GM21447 (cell line): ENCODE measurements around the gene AOC1.

ENCODE experiments used
- ATAC-seq: cut with Tn5 transposase; IDR thresholded peaks from one replicate; pipeline ENCODE4 v1.9.1; 2021; ENCODE audit not compliant: unreplicated experiment

AOC1 gene

GRCh38 chr7:150831851-150832250, 20.5 kb upstream of the AOC1 start:
- no peak for ATAC-seq

- ATAC-seq = no peak
Measured at GRCh38 chr7:150835019-150835418, 17.3 kb upstream of the AOC1 start.

DNA sequence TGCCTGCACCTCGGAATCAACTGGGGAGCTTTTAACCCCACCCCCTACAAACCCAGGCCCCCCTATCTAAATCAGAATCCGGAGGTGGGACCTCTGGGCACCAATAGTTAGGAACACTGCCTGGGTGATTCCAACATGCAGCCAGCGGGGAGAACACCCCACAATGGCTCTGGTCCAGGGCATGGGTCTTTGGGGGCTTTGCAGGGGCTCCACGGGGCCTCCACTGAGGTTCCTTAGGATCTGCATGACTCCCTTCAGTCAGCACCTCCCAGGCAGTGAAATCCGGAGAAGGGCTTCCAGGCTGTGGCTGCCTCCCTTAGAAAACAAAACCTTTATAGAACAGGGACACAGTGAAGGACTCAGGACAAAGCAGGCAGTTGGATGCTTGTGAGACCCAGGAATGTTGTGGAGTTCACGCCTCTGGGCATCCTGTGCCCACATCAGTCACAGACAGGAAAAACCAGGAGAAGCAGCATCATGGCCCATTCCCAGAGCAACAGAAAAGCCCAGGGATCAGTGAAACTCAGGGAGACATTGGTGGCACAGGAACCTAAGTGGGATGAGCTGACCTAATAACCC, 16.5 kb upstream of the AOC1 start:
- no peak for ATAC-seq

DNA sequence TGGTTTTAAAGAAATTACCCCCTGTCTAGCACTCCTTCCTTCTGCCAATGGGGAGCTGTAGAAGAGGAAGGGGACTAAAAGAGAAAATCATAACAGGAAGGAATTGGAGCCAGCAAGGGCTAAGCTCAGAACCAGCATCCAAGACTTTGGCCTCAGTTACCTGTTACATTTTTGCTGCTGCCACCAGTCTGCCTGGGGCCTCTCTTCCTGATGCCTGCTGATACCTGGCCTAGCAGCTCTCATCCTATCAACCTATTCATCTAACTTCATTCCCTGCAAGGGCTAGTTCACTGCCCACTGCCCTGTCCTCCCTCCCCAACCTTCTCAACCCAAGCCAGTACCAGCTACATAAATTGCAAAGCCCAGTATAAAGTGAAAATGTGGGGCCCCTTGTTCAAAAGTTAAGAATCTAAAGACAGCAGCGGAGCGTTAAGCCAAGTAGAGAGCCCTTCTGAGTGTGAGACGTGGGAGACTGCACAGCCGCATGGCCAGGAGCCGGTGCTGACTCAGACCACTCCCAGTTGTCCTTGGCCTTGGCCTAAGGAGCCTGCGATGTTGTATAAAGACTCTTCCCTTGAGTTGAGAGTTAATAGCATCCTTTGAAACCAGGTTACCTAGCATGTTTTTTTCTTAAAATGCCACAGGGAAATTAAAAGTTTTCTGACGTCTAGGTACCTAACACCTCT, 13.2 kb upstream of the AOC1 start:
- ATAC-seq = no peak

DNA sequence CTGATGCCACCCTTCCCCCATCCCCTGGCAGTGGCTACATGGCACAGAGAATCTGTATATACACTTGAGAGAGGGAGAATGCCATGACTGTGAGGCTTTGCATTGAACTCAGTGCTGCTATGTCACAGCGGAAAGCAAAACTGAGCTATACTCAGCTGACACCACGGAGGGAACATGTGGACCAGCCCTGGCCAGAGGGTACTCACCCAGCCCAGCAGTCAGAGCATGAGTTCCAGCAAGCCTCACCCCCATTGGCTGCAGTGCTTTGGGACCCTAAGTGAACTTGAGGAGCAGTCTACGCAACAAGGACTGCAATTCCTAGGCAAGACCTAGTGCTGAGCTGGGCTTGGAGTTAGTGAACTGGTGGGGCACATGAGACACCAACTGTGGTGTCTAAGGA, 10.3 kb upstream of the AOC1 start:
- no peak for ATAC-seq

DNA sequence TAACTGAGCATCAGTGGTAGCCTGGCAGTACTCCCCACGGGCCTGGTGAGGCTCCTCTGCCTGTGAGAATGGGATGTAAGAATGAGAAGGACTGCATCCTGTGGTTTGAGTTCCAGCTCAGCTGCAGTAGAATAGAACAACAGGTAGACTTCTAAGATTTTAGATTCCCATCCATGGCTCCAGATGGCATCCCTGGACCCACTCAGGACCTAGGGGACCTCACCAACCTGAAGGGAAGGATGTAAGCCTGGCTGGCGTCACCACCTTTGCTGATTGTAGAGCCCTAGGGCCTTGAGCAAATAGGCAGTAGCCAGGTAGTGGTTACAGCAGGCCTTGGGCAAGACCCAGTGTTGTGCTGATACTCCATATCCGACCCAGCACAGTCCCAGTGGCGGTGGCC, 9.6 kb upstream of the AOC1 start:
- no peak for ATAC-seq

DNA sequence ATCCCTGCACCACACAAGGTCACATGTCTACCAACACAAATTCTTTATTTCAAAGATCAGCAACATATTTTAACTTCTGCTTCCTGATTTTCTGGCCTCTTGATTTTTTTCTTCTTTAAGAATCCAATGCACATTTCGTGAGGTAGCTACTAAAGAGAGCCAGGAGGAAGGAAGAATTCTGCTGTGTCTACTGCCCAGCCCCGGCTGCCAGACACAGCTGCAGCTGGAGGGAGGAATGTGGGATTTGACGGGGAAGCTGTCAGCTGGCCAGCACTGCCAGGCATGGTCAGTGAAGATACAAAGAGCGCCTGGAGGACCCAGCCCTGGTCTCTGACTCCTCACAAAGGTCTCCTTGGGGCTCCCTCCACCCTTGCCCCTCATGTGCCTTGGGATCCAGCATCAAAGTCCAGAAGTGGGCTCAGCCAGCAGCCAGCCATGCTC, 6.9 kb upstream of the AOC1 start:
- no peak for ATAC-seq

- no peak for ATAC-seq
Measured at GRCh38 chr7:150846291-150847115, 5.8 kb upstream of the AOC1 start.

- no peak for ATAC-seq
Measured at GRCh38 chr7:150847536-150847935, 4.8 kb upstream of the AOC1 start.

GRCh38 chr7:150848111-150848510, 4.2 kb upstream of the AOC1 start:
- no peak for ATAC-seq

- ATAC-seq = no peak
Measured at GRCh38 chr7:150848561-150849115, 3.7 kb upstream of the AOC1 start.

DNA sequence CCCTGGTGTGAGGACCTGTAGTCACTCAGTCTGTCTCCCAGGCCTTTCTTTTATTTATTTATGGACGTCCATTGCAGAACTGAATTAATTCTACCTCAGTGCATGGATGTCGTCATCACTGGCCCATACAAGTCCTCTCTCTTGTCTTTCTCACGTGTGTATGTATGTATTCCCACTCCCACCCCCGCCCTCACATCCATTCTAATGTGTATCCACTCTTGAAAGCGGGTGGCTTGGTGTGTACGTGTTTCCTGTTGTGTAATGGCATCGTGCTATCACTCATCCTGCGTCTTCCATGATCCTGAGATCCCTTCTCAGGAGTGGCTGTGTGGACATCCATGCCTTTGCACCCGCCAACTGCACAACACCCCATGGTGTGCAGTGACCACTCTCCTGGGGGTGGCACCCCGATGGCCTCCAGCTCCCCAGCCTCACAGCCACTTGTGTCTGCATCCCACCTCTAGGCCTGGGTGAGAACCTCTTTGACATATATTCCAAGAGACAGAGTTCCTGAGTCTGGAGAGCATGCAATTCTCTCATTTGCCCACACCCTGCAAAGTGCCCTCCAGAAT, 3.0 kb upstream of the AOC1 start:
- ATAC-seq = no peak

- ATAC-seq = no peak
Measured at GRCh38 chr7:150850273-150850672, 2.0 kb upstream of the AOC1 start.

DNA sequence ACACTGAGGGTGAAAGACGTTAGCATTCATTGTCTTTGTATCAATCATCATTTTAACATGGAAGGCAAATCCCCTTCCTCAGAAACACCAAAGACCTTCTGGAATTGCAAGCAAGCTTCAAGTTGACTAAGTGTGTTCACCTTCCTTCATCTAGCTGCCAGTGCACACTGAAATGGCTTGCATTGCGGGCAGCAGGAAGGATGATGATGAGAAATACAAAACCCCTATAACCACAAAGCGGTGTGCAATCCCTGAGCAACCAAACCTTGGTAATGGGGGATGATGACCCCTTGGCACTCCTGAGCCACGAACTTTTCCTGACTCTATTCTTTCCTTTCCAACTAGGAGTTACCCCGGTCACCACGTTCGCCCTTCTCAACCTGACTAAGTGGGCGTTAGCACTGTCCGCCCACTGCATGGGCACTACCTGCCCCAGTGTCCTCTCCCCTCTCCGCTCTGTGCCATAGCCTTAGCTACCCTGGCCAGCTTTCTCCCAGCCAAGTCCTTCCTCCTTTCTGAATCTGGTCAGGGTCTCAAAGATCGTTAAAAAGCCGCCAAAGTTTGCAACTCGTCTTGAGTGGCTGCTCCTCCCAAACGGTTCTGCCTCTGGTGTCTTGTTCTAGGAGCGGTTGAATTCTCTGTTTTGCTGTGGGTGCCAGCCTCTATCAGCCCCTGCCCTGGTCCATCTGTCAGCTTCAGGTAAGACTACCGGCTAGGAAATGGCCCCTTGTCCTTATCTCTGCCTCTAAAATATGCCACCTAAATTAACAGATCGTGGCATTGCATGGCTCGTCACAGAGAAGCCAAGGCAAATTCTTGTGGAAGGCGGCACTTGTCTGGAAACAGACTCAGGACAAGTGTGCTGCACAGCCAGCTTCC, 586 bp upstream of the AOC1 start:
- ATAC-seq = no peak

GRCh38 chr7:150854066-150855000, 2.0 kb downstream of the AOC1 start:
- ATAC-seq = no peak

DNA sequence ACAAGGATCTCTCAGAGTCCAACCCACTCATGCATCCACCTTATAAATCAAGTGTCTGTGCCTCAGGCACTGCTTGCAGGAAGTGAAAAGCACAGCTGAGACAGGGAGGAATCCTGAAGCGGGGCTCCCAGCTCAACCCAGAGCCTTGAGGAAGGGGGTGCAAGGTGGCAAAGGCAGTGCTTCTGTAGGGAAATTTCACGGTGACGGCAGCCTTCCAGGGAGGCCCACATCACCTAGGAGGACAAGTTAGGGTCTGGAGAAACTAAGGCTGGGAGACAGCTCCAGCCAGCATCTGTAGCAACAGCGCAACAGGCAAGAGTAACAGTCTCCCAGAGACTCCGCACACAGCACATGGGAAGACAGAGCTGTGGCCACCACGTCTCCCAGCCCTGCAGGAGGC, 2.7 kb downstream of the AOC1 start:
- ATAC-seq = no peak

GRCh38 chr7:150855476-150856302, 3.4 kb downstream of the AOC1 start:
- no peak for ATAC-seq
